H1 (cell line): ENCODE results near the gene ZBTB1. TPM values are rescaled to one million over a fixed set of nuclear protein-coding genes. Genes with fewer than 3 reads are reported as not detected.

ENCODE experiments used
- CTCF ChIA-PET: fragments of 300-600 bp; sonication (Branson Sonifier 250); formaldehyde crosslinking; loops from one replicate; lab custom pipeline; 2021; ENCODE audit not compliant: partially characterized antibody; lab: Charles Lee
- POLR2A ChIA-PET: fragments of 300-600 bp; sonication (Branson Sonifier 250); formaldehyde crosslinking; loops from one replicate; lab custom pipeline; 2021; ENCODE audit warnings: inconsistent platforms; ENCODE audit not compliant: partially characterized antibody; lab: Charles Lee
- DNase-seq, 2 experiments: peaks; one replicate each; pipeline versions ENCODE4 v3.0.0 to v3.0.0-alpha.2; 2010 to 2022; ENCODE audit warnings: low spot score in 2 of 2, low read depth in 1 of 2, mixed read lengths in 1 of 2
- FAIRE-seq: peaks from 2 replicates; lab custom pipeline; 2011; peaks lifted over from hg19 to GRCh38; lab: Jason Lieb, UNC
- H2AFZ ChIP-seq: 2 replicates; pipeline ENCODE4 v1.8.1; 2012; ENCODE audit warnings: low read length, inconsistent platforms
- H2AK5ac ChIP-seq: 2 replicates; pipeline ENCODE4 v1.6.1; 2013; ENCODE audit warnings: low read depth, low read length
- H2BK120ac ChIP-seq: replicated peaks from 2 replicates; pipeline ENCODE3; 2013; ENCODE audit warnings: low read depth, low read length, inconsistent platforms
- H2BK12ac ChIP-seq: 2 replicates; pipeline ENCODE4 v1.6.1; 2013; ENCODE audit warnings: low read depth, low read length
- H2BK15ac ChIP-seq: 2 replicates; pipeline ENCODE4 v1.6.1; 2013; ENCODE audit warnings: low read length
- H2BK20ac ChIP-seq: 2 replicates; pipeline ENCODE4 v1.6.1; 2013; ENCODE audit warnings: low read length
- H2BK5ac ChIP-seq: 2 replicates; pipeline ENCODE4 v1.6.1; 2013; ENCODE audit warnings: low read depth, low read length
- H3K14ac ChIP-seq: 2 replicates; pipeline ENCODE4 v1.6.1; 2013; ENCODE audit warnings: inconsistent platforms; ENCODE audit not compliant: insufficient read length
- H3K18ac ChIP-seq: 2 replicates; pipeline ENCODE4 v1.6.1; 2013; ENCODE audit warnings: low read length; ENCODE audit errors: extremely low read depth
- H3K23ac ChIP-seq: 2 replicates; pipeline ENCODE4 v1.6.1; 2013; ENCODE audit warnings: inconsistent platforms; ENCODE audit not compliant: insufficient read length
- H3K23me2 ChIP-seq: 2 replicates; pipeline ENCODE4 v1.6.1; 2013; ENCODE audit warnings: low read depth, low read length
- H3K27ac ChIP-seq: 2 replicates; pipeline ENCODE4 v1.6.1; 2011; ENCODE audit warnings: low read depth, low read length, inconsistent platforms
- H3K27me3 ChIP-seq, 4 experiments: replicated peaks in 1 of 4; 1 replicate in 1 of 4; 2 replicates in 3 of 4; pipeline versions ENCODE4 v1.6.1 to v1.8.1; 2011 to 2013; ENCODE audit warnings: low read length in 3 of 4, mild to moderate bottlenecking in 3 of 4, inconsistent platforms in 2 of 4, mixed read lengths in 2 of 4, moderate library complexity in 1 of 4; ENCODE audit not compliant: control insufficient read depth in 3 of 4, insufficient read depth in 3 of 4; ENCODE audit errors: extremely low read depth in 1 of 4
- H3K36me3 ChIP-seq, 4 experiments: 2 replicates each; pipeline versions ENCODE4 v1.6.1 to v1.8.1; 2011 to 2013; ENCODE audit warnings: mild to moderate bottlenecking in 4 of 4, low read length in 3 of 4, moderate library complexity in 2 of 4, control low read depth in 1 of 4, inconsistent platforms in 1 of 4; ENCODE audit not compliant: insufficient read depth in 4 of 4, control insufficient read depth in 2 of 4
- H3K4ac ChIP-seq: replicated peaks from 2 replicates; pipeline ENCODE3; 2013; ENCODE audit warnings: low read length, low read depth, mixed read lengths, inconsistent platforms; ENCODE audit not compliant: insufficient read length
- H3K4me1 ChIP-seq, 4 experiments: replicated peaks in 1 of 4; 1 replicate in 1 of 4; 2 replicates in 3 of 4; pipeline versions ENCODE4 v1.6.1 to v1.8.1; 2011 to 2013; ENCODE audit warnings: low read length in 3 of 4, inconsistent platforms in 2 of 4, mixed read lengths in 1 of 4; ENCODE audit not compliant: insufficient read depth in 4 of 4, control insufficient read depth in 3 of 4
- H3K4me2 ChIP-seq, 2 experiments: 2 replicates each; pipeline versions ENCODE4 v1.6.1 to v1.8.1; 2011 to 2013; ENCODE audit warnings: low read depth in 2 of 2, low read length in 2 of 2, control low read depth in 1 of 2, inconsistent platforms in 1 of 2, mild to moderate bottlenecking in 1 of 2; ENCODE audit not compliant: insufficient read depth in 1 of 2
- H3K4me3 ChIP-seq, 4 experiments: fragments of 200-600, 300-600 bp in 1 of 4; sonication (generic), shearing (Covaris generic), sonication (Bioruptor Twin) in 1 of 4; 2 replicates each; pipeline versions ENCODE4 v1.5.1 to v1.8.1; 2011 to 2016; ENCODE audit warnings: low read length in 4 of 4, low read depth in 3 of 4, control low read depth in 2 of 4, inconsistent platforms in 2 of 4, mild to moderate bottlenecking in 2 of 4, mixed read lengths in 1 of 4, moderate library complexity in 1 of 4; ENCODE audit not compliant: insufficient read depth in 2 of 4; ENCODE audit errors: extremely low read depth in 1 of 4
- H3K56ac ChIP-seq: replicated peaks from 2 replicates; pipeline ENCODE3; 2013; ENCODE audit warnings: low read depth, mild to moderate bottlenecking, mixed read lengths, low read length, inconsistent platforms; ENCODE audit not compliant: insufficient read length
- H3K79me1 ChIP-seq: 2 replicates; pipeline ENCODE4 v1.6.1; 2013; ENCODE audit warnings: low read depth, low read length, control low read depth
- H3K79me2 ChIP-seq, 2 experiments: 2 replicates each; pipeline versions ENCODE4 v1.6.1 to v1.8.1; 2012 to 2013; ENCODE audit warnings: low read length in 2 of 2, mild to moderate bottlenecking in 2 of 2, inconsistent platforms in 1 of 2; ENCODE audit not compliant: insufficient read depth in 2 of 2, control insufficient read depth in 1 of 2
- H3K9ac ChIP-seq, 4 experiments: replicated peaks in 1 of 4; 1 replicate in 1 of 4; 2 replicates in 3 of 4; pipeline versions ENCODE4 v1.6.1 to v1.8.1; 2011 to 2013; ENCODE audit warnings: low read depth in 3 of 4, low read length in 3 of 4, control low read depth in 2 of 4, mild to moderate bottlenecking in 2 of 4, moderate library complexity in 2 of 4, inconsistent platforms in 1 of 4; ENCODE audit errors: extremely low read depth in 1 of 4
- H3K9me3 ChIP-seq, 2 experiments: 2 replicates each; pipeline versions ENCODE4 v1.6.1 to v1.8.1; 2012 to 2013; ENCODE audit warnings: mild to moderate bottlenecking in 2 of 2, moderate library complexity in 2 of 2, control low read depth in 1 of 2, inconsistent platforms in 1 of 2, low read depth in 1 of 2, low read length in 1 of 2, mixed read lengths in 1 of 2; ENCODE audit not compliant: insufficient read depth in 2 of 2
- H4K20me1 ChIP-seq, 2 experiments: replicated peaks in 1 of 2; 2 replicates each; pipeline versions ENCODE3 to v1.8.1; 2011 to 2013; ENCODE audit warnings: inconsistent platforms in 2 of 2, low read length in 2 of 2, mild to moderate bottlenecking in 1 of 2; ENCODE audit not compliant: insufficient read depth in 2 of 2, control insufficient read depth in 1 of 2
- H4K5ac ChIP-seq: 2 replicates; pipeline ENCODE4 v1.6.1; 2013; ENCODE audit warnings: low read length, low read depth, mixed read lengths, inconsistent platforms; ENCODE audit not compliant: insufficient read length
- H4K8ac ChIP-seq: 2 replicates; pipeline ENCODE4 v1.8.0; 2013; ENCODE audit warnings: mild to moderate bottlenecking, moderate library complexity, low read length, inconsistent platforms; ENCODE audit not compliant: insufficient read depth; ENCODE audit errors: extremely low read depth
- H4K91ac ChIP-seq: replicated peaks from 2 replicates; pipeline ENCODE3; 2013; ENCODE audit warnings: low read length, mixed read lengths, inconsistent platforms; ENCODE audit not compliant: insufficient read length
- ASH2L ChIP-seq: fragments of 200-600, 300-600 bp; sonication (generic); IDR thresholded peaks from one replicate; pipeline ENCODE4 v1.7.1; 2017; ENCODE audit warnings: low read length
- EP300 ChIP-seq, 2 experiments: IDR thresholded peaks; 1 replicate in 1 of 2; 2 replicates in 1 of 2; pipeline ENCODE4 v1.6.1; 2011 to 2012; ENCODE audit warnings: low read depth in 2 of 2, low read length in 2 of 2, mild to moderate bottlenecking in 2 of 2, borderline replicate concordance in 1 of 2, inconsistent platforms in 1 of 2, moderate library complexity in 1 of 2
- KDM5A ChIP-seq: fragments of 200-600 bp; IDR thresholded peaks from 2 replicates; pipeline ENCODE4 v1.7.1; 2012; ENCODE audit warnings: mild to moderate bottlenecking, low read length, inconsistent platforms, mixed read lengths
- POU5F1 ChIP-seq: IDR thresholded peaks from 2 replicates; pipeline ENCODE4 v1.6.1; 2011; ENCODE audit warnings: low read depth, mild to moderate bottlenecking, low read length, moderate library complexity
- SIRT6 ChIP-seq: IDR thresholded peaks from one replicate; pipeline ENCODE4 v1.7.1; 2012; ENCODE audit warnings: low read length, inconsistent platforms
- WGBS, 2 experiments: shearing (Covaris generic) in 1 of 2; methylation state at CpG; one replicate each; pipeline versions ENCODE4 v1.1.6 to v1.1.7; 2013 to 2015; ENCODE audit warnings: low lambda C conversion rate in 2 of 2, mixed read lengths in 2 of 2, inconsistent platforms in 1 of 2, low coverage in 1 of 2, missing lambda C conversion rate in 1 of 2; ENCODE audit not compliant: insufficient replicate concordance in 2 of 2, insufficient coverage in 1 of 2, insufficient read length in 1 of 2; ENCODE audit errors: extremely low coverage in 1 of 2, missing lambda C conversion rate in 1 of 2; 5-methylcytosine and 5-hydroxymethylcytosine counted together
- polyA plus RNA-seq, 7 experiments: library from polyadenylated mRNA; depleted of rRNA in 3 of 7; stranded (reverse) in 5 of 7; unstranded in 2 of 7; fragments of >200 nt in 5 of 7; fragments of 200-250 nt in 2 of 7; gene quantifications; 1 replicate in 5 of 7; 2 replicates in 1 of 7; 4 replicates in 1 of 7; pipeline versions ENCODE4 v1.2.1 to v1.2.3, GENCODE V29; 2011 to 2013; ENCODE audit warnings: missing spikeins in 2 of 7, mixed read lengths in 2 of 7
- total RNA-seq: library from RNA; stranded (reverse); fragmentation: NEBNext Ultra II Directional; extraction: Animal tissue kit (Norgen Biotek cat#: 25700); gene quantifications from 2 replicates; pipeline ENCODE4 v1.2.1, GENCODE V29; 2021
- TF ChIP-seq, protein P1 (sequence below): IDR thresholded peaks from 2 replicates; pipeline ENCODE4 v1.6.1; 2012; ENCODE audit warnings: inconsistent platforms
- TF ChIP-seq, protein P2 (sequence below), 3 experiments: IDR thresholded peaks; 1 replicate in 2 of 3; 2 replicates in 1 of 3; pipeline versions ENCODE4 v1.5.1 to v1.6.1; 2011; ENCODE audit warnings: low read length in 3 of 3, mild to moderate bottlenecking in 3 of 3, inconsistent platforms in 2 of 3, low read depth in 1 of 3, moderate library complexity in 1 of 3; ENCODE audit not compliant: insufficient read depth in 1 of 3; ENCODE audit errors: control extremely low read depth in 1 of 3

Gene ZBTB1
- total and polyA plus RNA-seq, 2 of the 8 experiments (the other 6 are each of a cell fraction or from before 2014, with no cell fraction given): 13.6 to 27.5 TPM

DNA sequence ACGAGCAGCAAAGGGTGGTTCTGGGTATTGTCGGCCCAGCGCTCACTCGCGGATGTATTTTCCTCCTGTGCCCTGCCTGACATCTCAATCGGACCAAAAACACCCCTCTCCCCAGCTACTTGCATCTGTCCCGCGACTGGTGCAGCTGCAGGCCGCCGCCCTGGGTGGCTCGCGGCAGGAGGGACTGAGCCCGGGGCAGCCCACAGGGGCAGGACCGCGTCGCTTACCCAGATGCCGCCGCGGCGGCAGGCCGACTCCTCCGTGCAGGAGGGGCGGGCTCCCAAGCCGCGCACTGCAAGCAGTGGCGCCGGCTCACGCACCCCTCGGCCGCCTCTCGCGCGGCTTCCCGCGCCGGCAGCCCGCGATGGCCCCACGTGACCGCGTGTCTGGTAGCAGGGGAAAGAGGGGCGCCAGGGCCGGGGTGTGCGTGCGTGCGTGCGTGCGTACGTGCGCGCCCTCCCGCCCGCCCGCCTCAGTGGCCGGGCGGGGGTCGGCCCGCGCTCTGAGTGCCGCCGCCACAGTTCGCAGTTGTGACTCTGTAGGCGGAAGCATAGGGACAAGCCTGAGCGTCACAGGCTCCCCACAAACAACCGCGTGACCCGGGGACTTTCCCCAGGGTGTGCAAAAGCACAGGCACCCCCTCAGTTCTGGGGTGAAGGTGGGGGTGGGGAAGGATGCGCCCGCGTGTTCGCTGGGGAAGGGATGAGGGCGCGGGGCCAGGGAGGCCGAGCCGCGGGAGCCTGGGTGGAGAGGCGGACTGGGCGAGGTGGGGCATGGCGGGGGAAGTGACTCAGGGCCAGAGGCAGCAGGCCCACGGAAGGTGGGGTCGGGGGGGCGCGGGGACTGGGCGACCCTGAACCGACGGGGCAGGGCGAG lies 898 bp upstream of the ZBTB1 start, which contains the start of gene ZBTB25:
Gene ZBTB25, minus strand, starts transcription at position 405 of the 876 bp plus-strand sequence. CDS start 13,305 bp downstream, outside the sequence.
- FAIRE-seq (no peak), DNase-seq (peak; percentile 78 to 88)
- H3K4me2 ChIP-seq: peak within 1 kb of the TSS; percentile 97
- H4K20me1 ChIP-seq: peaks cover 3 to 6% of the 10 kb centered on the region in 2 experiments
- ChIA-PET CTCF (interaction anchor here (0.5 to 1.7 kb wide), 7 partner anchors 41 to 407 kb away, joined by 3 to 6 read pairs (median 3); no protein-coding TSS in a partner anchor), POLR2A (interaction anchor here (0.8 to 4.4 kb wide), 44 partner anchors 8 to 263 kb away, joined by 3 to 52 read pairs (median 4); partner anchors contain the start of genes AKAP5, HSPA2 and MTHFD1)
- peaks cover 11 to 70% of the 10 kb centered on the region in 2 experiments; a peak in 3 of 4 replicates for H3K79me2 ChIP-seq
- H2BK12ac ChIP-seq: peak within 1 kb of the TSS; percentile 61
- peak within 1 kb of the TSS; percentile 96 for H2BK5ac ChIP-seq
- H3K14ac ChIP-seq: peak within 1 kb of the TSS; percentile 84
- H3K23me2 ChIP-seq: peaks cover 19% of the 10 kb centered on the region
- H2BK120ac ChIP-seq: peak within 1 kb of the TSS; percentile 77
- H3K9me3 ChIP-seq: no peaks in the 10 kb centered on the region
- H4K8ac ChIP-seq: peak within 1 kb of the TSS; percentile 99
- H3K4ac ChIP-seq: peak within 1 kb of the TSS; percentile 98
- H2AK5ac ChIP-seq: peak within 1 kb of the TSS; percentile 89; the same call in 1 of the 2 replicates
- peaks cover 6% of the 10 kb centered on the region for H3K79me1 ChIP-seq
- peak within 1 kb of the TSS; percentile 99 for H4K5ac ChIP-seq
- H2BK20ac ChIP-seq: no peak within 1 kb of the TSS
- peak within 1 kb of the TSS; percentile 99 for H4K91ac ChIP-seq
- no peaks in the 10 kb centered on the region; a peak in 1 of 8 replicates for H3K36me3 ChIP-seq
- H3K27me3 ChIP-seq: no peaks in the 10 kb centered on the region
- peak within 1 kb of the TSS; percentile 94 for H3K56ac ChIP-seq
- peak within 1 kb of the TSS; percentile 68 to 93 (median 78) for H3K4me3 ChIP-seq
- H2AFZ ChIP-seq: peak within 1 kb of the TSS; percentile 21; the same call in 1 of the 2 replicates
- H3K9ac ChIP-seq: peak within 1 kb of the TSS; percentile 95 to 98 (median 96)
- H3K27ac ChIP-seq: peak within 1 kb of the TSS; percentile 96
- 0 out of 2 replicates have a peak within 1 kb of the TSS, but pooled peaks have one; percentile 67 for H2BK15ac ChIP-seq
- 2% methylated on average over 47 of the region's 87 CpGs; no CpG with 5 or more reads in 1 of the 2 experiments for WGBS, 2 experiments
- H3K4me1 ChIP-seq: peaks cover 2 to 14% (median 9%) of the 10 kb centered on the region in 4 experiments; a peak in 5 of 7 replicates
- H3K23ac ChIP-seq: no peak within 1 kb of the TSS
- H3K18ac ChIP-seq: peak within 1 kb of the TSS; percentile 99
- TF ChIP-seq ASH2L (peak; percentile 47), KDM5A (no peak), POU5F1 (no peak), SIRT6 (no peak), EP300 (IDR thresholded peaks at IDR 0.05; ENCODE audit: borderline replicate concordance in 1 of 2, low read depth in 2 of 2, low read length in 2 of 2) (no peak)
- TF ChIP-seq, protein P1, sequence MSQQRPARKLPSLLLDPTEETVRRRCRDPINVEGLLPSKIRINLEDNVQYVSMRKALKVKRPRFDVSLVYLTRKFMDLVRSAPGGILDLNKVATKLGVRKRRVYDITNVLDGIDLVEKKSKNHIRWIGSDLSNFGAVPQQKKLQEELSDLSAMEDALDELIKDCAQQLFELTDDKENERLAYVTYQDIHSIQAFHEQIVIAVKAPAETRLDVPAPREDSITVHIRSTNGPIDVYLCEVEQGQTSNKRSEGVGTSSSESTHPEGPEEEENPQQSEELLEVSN: peak; percentile 74; the same call in 1 of the 2 replicates
- TF ChIP-seq, protein P2, sequence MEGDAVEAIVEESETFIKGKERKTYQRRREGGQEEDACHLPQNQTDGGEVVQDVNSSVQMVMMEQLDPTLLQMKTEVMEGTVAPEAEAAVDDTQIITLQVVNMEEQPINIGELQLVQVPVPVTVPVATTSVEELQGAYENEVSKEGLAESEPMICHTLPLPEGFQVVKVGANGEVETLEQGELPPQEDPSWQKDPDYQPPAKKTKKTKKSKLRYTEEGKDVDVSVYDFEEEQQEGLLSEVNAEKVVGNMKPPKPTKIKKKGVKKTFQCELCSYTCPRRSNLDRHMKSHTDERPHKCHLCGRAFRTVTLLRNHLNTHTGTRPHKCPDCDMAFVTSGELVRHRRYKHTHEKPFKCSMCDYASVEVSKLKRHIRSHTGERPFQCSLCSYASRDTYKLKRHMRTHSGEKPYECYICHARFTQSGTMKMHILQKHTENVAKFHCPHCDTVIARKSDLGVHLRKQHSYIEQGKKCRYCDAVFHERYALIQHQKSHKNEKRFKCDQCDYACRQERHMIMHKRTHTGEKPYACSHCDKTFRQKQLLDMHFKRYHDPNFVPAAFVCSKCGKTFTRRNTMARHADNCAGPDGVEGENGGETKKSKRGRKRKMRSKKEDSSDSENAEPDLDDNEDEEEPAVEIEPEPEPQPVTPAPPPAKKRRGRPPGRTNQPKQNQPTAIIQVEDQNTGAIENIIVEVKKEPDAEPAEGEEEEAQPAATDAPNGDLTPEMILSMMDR (IDR thresholded peaks at IDR 0.05; ENCODE audit: control extremely low read depth in 1 of 3, insufficient read depth in 1 of 3, low read depth in 1 of 3, low read length in 3 of 3): no peak
